Neural cell (in vitro differentiated cells): ENCODE data around the gene ROBO3.

ENCODE experiments used
- EZH2 ChIP-seq: fragments of 200-600, 300-800 bp; shearing (Covaris generic), sonication (generic); IDR thresholded peaks from 2 replicates; pipeline ENCODE4 v1.6.1; 2014; ENCODE audit warnings: antibody characterized with exemption, low read length, borderline replicate concordance, mild to moderate bottlenecking; ENCODE audit not compliant: insufficient read depth, poor library complexity, severe bottlenecking
- MXI1 ChIP-seq: fragments of 450-650 bp; conservative IDR thresholded peaks from 2 replicates; pipeline ENCODE4 v1.6.1; 2014; ENCODE audit warnings: antibody characterized with exemption, mild to moderate bottlenecking; ENCODE audit not compliant: poor library complexity, severe bottlenecking
- POLR2AphosphoS5 ChIP-seq: IDR thresholded peaks from 2 replicates; pipeline ENCODE4 v1.6.1; 2012
- RAD21 ChIP-seq: fragments of 450-650 bp; conservative IDR thresholded peaks from 2 replicates; pipeline ENCODE4 v1.6.1; 2014; ENCODE audit warnings: antibody characterized with exemption, mild to moderate bottlenecking, moderate library complexity
- REST ChIP-seq: IDR thresholded peaks from 2 replicates; pipeline ENCODE4 v1.6.1; 2012; ENCODE audit warnings: borderline replicate concordance
- SMC3 ChIP-seq: fragments of 450-650 bp; conservative IDR thresholded peaks from 2 replicates; pipeline ENCODE4 v1.6.1; 2014; ENCODE audit warnings: antibody characterized with exemption, mild to moderate bottlenecking, moderate library complexity; ENCODE audit not compliant: poor library complexity
- TAF1 ChIP-seq: IDR thresholded peaks from 2 replicates; pipeline ENCODE4 v1.6.1; 2012; ENCODE audit warnings: low read depth
- TF ChIP-seq, protein P1 (sequence below): fragments of 450-650 bp; IDR thresholded peaks from 2 replicates; pipeline ENCODE4 v1.5.1; 2014; ENCODE audit warnings: antibody characterized with exemption, mild to moderate bottlenecking, moderate library complexity; ENCODE audit not compliant: poor library complexity, severe bottlenecking

- TF ChIP-seq POLR2AphosphoS5 (no peak), EZH2 (no peak), RAD21 (no peak), MXI1 (no peak), SMC3 (no peak), REST (no peak), TAF1 (no peak)
- TF ChIP-seq, protein P1, sequence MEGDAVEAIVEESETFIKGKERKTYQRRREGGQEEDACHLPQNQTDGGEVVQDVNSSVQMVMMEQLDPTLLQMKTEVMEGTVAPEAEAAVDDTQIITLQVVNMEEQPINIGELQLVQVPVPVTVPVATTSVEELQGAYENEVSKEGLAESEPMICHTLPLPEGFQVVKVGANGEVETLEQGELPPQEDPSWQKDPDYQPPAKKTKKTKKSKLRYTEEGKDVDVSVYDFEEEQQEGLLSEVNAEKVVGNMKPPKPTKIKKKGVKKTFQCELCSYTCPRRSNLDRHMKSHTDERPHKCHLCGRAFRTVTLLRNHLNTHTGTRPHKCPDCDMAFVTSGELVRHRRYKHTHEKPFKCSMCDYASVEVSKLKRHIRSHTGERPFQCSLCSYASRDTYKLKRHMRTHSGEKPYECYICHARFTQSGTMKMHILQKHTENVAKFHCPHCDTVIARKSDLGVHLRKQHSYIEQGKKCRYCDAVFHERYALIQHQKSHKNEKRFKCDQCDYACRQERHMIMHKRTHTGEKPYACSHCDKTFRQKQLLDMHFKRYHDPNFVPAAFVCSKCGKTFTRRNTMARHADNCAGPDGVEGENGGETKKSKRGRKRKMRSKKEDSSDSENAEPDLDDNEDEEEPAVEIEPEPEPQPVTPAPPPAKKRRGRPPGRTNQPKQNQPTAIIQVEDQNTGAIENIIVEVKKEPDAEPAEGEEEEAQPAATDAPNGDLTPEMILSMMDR = no peak
Measured at GRCh38 chr11:124899383-124900145, 34.3 kb downstream of the ROBO3 start.
